Kidney (tissue), 14 donors: ENCODE measurements around the gene PCDHGA12. TPM values are rescaled to one million over a fixed set of nuclear protein-coding genes. Genes with fewer than 3 reads are reported as not detected.
A peak's percentile ranks its signal among the peaks of the same experiment; 100 is the strongest.
"Not testable (repeated sequence)": the region's sequence is repeated elsewhere in the genome, so short reads cannot be mapped to it uniquely, and the experiment has no call there.

Experiments used
- DNase-seq, 5 donors: peaks; one replicate each; pipeline ENCODE4 v3.0.0-alpha.2; 2013 to 2020
- FAIRE-seq: peaks from 2 replicates; lab custom pipeline; 2012; peaks lifted over from hg19 to GRCh38; lab: Jason Lieb, UNC
- H3K27ac ChIP-seq, 2 donors: one replicate each; pipeline ENCODE4 v1.7.0; 2013; ENCODE audit warnings: low read depth in 2 of 2, low read length in 2 of 2, inconsistent platforms in 1 of 2
- H3K27me3 ChIP-seq: one replicate; pipeline ENCODE4 v1.7.1; 2013; ENCODE audit warnings: low read length, inconsistent platforms; ENCODE audit not compliant: control insufficient read depth, insufficient read depth
- H3K36me3 ChIP-seq, 3 donors: one replicate each; pipeline versions ENCODE4 v1.7.0 to v1.7.1; 2013; ENCODE audit warnings: low read length in 3 of 3, control low read depth in 1 of 3, inconsistent platforms in 1 of 3; ENCODE audit not compliant: insufficient read depth in 3 of 3, control insufficient read depth in 2 of 3
- H3K4me1 ChIP-seq, 3 donors: one replicate each; pipeline versions ENCODE4 v1.7.0 to v1.7.1; 2013; ENCODE audit warnings: low read length in 3 of 3, inconsistent platforms in 1 of 3, low read depth in 1 of 3; ENCODE audit not compliant: control insufficient read depth in 2 of 3, insufficient read depth in 2 of 3
- H3K4me3 ChIP-seq, 3 donors: one replicate each; pipeline versions ENCODE4 v1.7.0 to v1.8.1; 2013; ENCODE audit warnings: low read length in 3 of 3, control low read depth in 1 of 3, inconsistent platforms in 1 of 3
- H3K9ac ChIP-seq, 3 donors: one replicate each; pipeline versions ENCODE4 v1.7.0 to v1.7.1; 2013; ENCODE audit warnings: low read length in 3 of 3, control low read depth in 1 of 3, inconsistent platforms in 1 of 3
- H3K9me3 ChIP-seq, 3 donors: one replicate each; pipeline versions ENCODE4 v1.7.0 to v1.7.1; 2013; ENCODE audit warnings: low read length in 3 of 3, control low read depth in 1 of 3, inconsistent platforms in 1 of 3; ENCODE audit not compliant: control insufficient read depth in 2 of 3, insufficient read depth in 1 of 3
- intact Hi-C: fragments of 100-400 bp; cut with DNase I; formaldehyde crosslinking; loops from one replicate; pipeline ENCODE4 v1.11.1; 2022
- polyA plus RNA-seq: library from polyadenylated mRNA; stranded (reverse); fragments of 350-450 nt; fragmentation: Illumina TruSeq; extraction: RNeasy Lipid Tissue Mini Kit (QIAGEN cat#74804); gene quantifications from one replicate; pipeline ENCODE4 v1.2.3, GENCODE V29; 2014; ENCODE audit warnings: low read depth, low replicate concordance; ENCODE audit not compliant: insufficient read depth
- total RNA-seq: library from RNA; stranded (reverse); fragmentation: NEBNext Ultra II Directional; extraction: Animal tissue kit (Norgen Biotek cat#: 25700); gene quantifications from one replicate; pipeline ENCODE4 v1.2.1, GENCODE V29; 2021
- TF ChIP-seq, protein P1 (sequence below): IDR thresholded peaks from 3 replicates; pipeline ENCODE4 v1.5.1; 2012; ENCODE audit warnings: mild to moderate bottlenecking, moderate library complexity, borderline replicate concordance; ENCODE audit not compliant: insufficient read depth; ENCODE audit errors: extremely low read depth
- donor health status: control.
- donor health status: control.
- donor health status: control.
- donor health status: control.
- donor health status: control.
- donor health status: DM: yes; HTN: yes; CAD: no.
- donor health status: Normal renal cell carcinoma (clear cell type).

PCDHGA12 gene
- total and polyA plus RNA-seq, 2 donors from 2014 or later: 0.24 to 4.0 TPM

DNA sequence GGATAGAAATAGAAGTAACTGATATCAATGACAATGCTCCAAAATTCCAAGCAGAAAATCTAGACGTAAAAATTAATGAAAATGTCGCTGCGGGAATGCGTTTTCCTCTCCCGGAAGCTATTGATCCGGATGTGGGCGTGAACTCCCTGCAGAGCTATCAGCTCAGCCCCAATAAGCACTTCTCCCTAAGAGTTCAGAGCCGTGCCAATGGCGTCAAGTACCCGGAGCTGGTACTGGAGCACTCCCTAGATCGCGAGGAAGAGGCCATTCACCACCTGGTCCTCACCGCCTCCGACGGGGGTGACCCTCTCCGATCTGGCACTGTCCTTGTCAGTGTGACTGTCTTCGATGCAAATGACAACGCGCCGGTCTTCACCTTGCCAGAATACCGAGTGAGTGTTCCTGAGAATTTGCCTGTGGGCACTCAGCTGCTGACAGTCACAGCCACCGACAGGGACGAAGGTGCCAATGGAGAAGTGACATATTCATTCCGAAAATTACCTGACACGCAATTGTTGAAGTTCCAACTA, 16.7 kb upstream of the PCDHGA12 start:
- no peaks in the 10 kb centered on the region for H3K4me1 ChIP-seq
- H3K4me3 ChIP-seq: peak overlapping the region in 2 of 3 donors; percentile 44 to 54
- TF ChIP-seq, protein P1, sequence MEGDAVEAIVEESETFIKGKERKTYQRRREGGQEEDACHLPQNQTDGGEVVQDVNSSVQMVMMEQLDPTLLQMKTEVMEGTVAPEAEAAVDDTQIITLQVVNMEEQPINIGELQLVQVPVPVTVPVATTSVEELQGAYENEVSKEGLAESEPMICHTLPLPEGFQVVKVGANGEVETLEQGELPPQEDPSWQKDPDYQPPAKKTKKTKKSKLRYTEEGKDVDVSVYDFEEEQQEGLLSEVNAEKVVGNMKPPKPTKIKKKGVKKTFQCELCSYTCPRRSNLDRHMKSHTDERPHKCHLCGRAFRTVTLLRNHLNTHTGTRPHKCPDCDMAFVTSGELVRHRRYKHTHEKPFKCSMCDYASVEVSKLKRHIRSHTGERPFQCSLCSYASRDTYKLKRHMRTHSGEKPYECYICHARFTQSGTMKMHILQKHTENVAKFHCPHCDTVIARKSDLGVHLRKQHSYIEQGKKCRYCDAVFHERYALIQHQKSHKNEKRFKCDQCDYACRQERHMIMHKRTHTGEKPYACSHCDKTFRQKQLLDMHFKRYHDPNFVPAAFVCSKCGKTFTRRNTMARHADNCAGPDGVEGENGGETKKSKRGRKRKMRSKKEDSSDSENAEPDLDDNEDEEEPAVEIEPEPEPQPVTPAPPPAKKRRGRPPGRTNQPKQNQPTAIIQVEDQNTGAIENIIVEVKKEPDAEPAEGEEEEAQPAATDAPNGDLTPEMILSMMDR: no peak
- H3K36me3 ChIP-seq: no peaks in the 10 kb centered on the region
- H3K27ac ChIP-seq: no peak overlapping the region
- no peaks in the 10 kb centered on the region for H3K27me3 ChIP-seq
- FAIRE-seq (no peak), DNase-seq (no peak)
- intact Hi-C loops: no loop called here
- H3K9me3 ChIP-seq: peaks cover 1 to 52% (median 31%) of the 10 kb centered on the region in 3 donors
- H3K9ac ChIP-seq: no peak overlapping the region

- H3K9me3 ChIP-seq: peaks cover 1 to 52% (median 30%) of the 10 kb centered on the region in 3 donors
- intact Hi-C loops, DNase-seq, H3K4me3 ChIP-seq, H3K27ac ChIP-seq, H3K4me1 ChIP-seq, H3K27me3 ChIP-seq, FAIRE-seq, H3K36me3 ChIP-seq, H3K9ac ChIP-seq: not testable (repeated sequence)
Measured at GRCh38 chr5:141414548-141415274, 15.6 kb upstream of the PCDHGA12 start.

DNA sequence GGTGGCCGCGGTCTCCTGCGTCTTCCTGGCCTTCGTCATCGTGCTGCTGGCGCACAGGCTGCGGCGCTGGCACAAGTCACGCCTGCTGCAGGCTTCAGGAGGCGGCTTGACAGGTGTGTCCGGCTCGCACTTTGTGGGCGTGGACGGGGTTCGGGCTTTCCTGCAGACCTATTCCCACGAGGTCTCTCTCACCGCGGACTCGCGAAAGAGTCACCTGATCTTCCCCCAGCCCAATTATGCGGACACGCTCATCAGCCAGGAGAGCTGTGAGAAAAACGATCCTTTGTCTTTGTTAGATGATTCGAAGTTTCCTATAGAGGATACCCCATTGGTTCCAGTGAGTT, 15.1 kb upstream of the PCDHGA12 start:
- H3K36me3 ChIP-seq, H3K4me3 ChIP-seq, H3K4me1 ChIP-seq, intact Hi-C loops, DNase-seq, H3K27ac ChIP-seq, FAIRE-seq, H3K9ac ChIP-seq, H3K27me3 ChIP-seq: not testable (repeated sequence)
- peaks cover 3 to 51% (median 29%) of the 10 kb centered on the region in 3 donors for H3K9me3 ChIP-seq

DNA sequence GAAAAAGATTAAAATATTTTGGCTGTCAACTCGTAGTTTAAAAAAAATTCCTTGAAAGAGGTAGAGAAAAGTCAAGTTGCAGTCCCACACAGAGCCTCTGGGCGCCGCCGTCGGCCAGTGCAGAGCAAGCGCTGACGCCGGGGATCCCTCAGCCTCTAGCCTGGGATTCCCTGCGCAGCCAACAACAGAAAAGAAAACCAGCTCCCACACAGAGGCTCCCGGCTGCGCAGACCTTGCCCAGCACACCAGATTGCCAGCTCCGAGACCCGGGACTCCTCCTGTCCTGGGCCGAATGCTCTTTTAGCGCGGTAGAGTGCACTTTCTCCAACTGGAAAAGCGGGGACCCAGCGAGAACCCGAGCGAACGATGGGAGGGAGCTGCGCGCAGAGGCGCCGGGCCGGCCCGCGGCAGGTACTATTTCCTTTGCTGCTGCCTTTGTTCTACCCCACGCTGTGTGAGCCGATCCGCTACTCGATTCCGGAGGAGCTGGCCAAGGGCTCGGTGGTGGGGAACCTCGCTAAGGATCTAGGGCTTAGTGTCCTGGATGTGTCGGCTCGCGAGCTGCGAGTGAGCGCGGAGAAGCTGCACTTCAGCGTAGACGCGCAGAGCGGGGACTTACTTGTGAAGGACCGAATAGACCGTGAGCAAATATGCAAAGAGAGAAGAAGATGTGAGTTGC, 12.7 kb upstream of the PCDHGA12 start, which contains the start of gene PCDHGB7:
PCDHGB7 (plus strand) TSS at position 184 of the 679 bp plus-strand sequence; CDS start at position 367, 183 bp downstream.
- H3K9me3 ChIP-seq: peaks cover 5 to 66% (median 43%) of the 10 kb centered on the region in 3 donors
- H3K4me1 ChIP-seq, FAIRE-seq, H3K27me3 ChIP-seq, H3K36me3 ChIP-seq, H3K9ac ChIP-seq, H3K27ac ChIP-seq, intact Hi-C loops: not testable (repeated sequence)
- peak in 4 of 5 donors; percentile 75 to 81 (median 78) for DNase-seq
- H3K4me3 ChIP-seq: peak within 1 kb of the TSS in 2 of 3 donors; percentile 40 to 42
- TF ChIP-seq, protein P1: peak; percentile 69
